GM12864 (cell line): ENCODE measurements around the gene SNX24.
A peak's percentile ranks its signal among the peaks of the same experiment; 100 is the strongest.

Experiments
- DNase-seq: peaks from one replicate; pipeline ENCODE4 v3.0.0-alpha.2; 2011; ENCODE audit warnings: low read depth
- H3K4me3 ChIP-seq: 2 replicates; pipeline ENCODE4 v1.5.1; 2011; ENCODE audit warnings: mild to moderate bottlenecking, low read depth, low read length, control low read depth
- TF ChIP-seq, protein P1 (sequence below): IDR thresholded peaks from 2 replicates; pipeline ENCODE4 v1.5.1; 2011; ENCODE audit warnings: low read depth, mild to moderate bottlenecking, moderate library complexity, low read length, control low read depth, inconsistent platforms; ENCODE audit errors: missing control alignments

The SNX24 gene

DNA sequence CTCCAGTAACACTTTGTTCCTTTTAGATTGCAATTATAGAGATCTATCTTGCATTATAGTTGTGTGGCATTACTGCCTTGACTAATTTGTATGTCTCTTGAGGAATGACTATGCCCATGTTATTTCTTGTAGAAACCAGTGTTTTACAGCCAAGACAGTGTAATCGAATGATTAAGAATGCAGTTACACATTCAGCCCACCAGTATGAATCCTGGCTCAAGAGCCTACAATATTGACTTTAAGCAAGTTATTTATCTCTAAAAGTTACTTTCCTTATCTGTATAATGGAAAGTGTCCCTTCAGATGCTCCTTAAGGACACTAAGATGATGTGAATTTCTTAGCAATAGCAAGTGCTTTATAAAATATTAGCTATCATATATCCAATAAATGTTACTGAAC lies 9.7 kb upstream of the SNX24 start:
- DNase-seq, result no peak
- no peak overlapping the region for H3K4me3 ChIP-seq
- TF ChIP-seq, protein P1, sequence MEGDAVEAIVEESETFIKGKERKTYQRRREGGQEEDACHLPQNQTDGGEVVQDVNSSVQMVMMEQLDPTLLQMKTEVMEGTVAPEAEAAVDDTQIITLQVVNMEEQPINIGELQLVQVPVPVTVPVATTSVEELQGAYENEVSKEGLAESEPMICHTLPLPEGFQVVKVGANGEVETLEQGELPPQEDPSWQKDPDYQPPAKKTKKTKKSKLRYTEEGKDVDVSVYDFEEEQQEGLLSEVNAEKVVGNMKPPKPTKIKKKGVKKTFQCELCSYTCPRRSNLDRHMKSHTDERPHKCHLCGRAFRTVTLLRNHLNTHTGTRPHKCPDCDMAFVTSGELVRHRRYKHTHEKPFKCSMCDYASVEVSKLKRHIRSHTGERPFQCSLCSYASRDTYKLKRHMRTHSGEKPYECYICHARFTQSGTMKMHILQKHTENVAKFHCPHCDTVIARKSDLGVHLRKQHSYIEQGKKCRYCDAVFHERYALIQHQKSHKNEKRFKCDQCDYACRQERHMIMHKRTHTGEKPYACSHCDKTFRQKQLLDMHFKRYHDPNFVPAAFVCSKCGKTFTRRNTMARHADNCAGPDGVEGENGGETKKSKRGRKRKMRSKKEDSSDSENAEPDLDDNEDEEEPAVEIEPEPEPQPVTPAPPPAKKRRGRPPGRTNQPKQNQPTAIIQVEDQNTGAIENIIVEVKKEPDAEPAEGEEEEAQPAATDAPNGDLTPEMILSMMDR, result no peak

DNA sequence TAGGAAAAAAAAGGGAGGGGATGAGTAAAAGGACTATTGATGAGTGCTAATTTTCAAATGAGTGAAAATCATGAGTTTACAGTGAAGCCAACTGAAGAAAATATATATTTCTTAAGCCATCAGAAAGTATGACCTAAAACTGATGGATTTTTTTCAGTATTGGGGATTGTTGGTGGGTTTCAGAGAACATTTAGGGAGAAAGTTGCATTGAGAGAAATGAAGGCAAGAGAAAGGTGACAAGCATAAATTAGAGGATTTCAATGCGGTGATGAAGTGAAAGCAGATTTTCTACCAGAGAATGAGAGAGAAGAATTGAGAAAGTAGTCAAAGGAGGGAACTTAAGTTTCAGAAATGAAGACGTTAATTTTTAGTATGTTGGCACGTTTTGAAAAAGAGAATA lies 8.5 kb upstream of the SNX24 start:
- no peak for DNase-seq
- TF ChIP-seq, protein P1, result no peak
- no peak overlapping the region for H3K4me3 ChIP-seq

DNA sequence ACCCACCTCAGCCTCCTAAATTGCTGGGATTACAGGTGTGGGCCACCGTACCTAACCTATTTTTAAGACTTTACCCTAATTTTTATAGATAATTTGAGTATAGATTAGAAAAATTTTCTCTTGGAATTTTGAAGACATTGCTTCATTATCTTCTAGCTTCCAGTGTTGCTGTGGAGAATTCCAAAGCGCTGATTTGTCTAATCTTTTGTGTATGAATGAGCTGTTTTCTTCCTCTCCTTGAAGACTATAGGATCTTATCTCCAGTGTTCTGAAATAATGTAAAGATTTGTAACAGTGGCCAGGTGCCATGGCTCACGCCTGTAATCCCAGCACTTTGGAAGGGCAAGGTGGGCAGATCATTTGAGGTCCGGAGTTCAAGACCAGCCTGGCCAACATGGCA lies 5.7 kb upstream of the SNX24 start:
- DNase-seq, result no peak
- TF ChIP-seq, protein P1, result no peak
- H3K4me3 ChIP-seq, result no peak overlapping the region

DNA sequence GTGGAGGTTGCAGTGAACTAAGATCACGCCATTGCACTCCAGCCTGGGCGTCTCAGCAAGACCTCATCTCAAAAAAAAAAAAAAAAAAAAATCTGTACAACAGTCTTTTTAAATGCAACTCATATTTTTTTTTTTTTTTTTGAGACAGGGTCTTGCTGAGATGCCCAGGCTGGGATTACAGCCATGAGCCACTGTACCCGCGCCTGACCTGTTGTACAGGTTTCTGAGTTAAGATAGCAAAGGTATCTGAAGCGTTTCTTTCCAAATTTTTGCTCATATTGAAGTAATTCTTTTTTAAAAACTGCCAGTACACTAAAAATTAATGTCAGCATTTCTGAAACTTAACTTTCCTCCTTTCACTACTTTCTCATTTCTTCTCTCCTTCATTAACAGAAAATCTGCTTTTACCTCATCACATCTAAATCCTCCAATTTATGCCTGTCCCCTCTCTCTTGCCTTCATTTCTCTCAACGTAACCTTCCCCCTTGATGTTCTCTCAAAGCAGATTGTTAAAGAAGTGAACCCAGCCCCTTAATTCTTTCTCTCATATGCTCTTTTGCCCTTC lies 3.3 kb upstream of the SNX24 start:
- DNase-seq, result no peak
- H3K4me3 ChIP-seq, result no peak overlapping the region
- TF ChIP-seq, protein P1, result no peak

DNA sequence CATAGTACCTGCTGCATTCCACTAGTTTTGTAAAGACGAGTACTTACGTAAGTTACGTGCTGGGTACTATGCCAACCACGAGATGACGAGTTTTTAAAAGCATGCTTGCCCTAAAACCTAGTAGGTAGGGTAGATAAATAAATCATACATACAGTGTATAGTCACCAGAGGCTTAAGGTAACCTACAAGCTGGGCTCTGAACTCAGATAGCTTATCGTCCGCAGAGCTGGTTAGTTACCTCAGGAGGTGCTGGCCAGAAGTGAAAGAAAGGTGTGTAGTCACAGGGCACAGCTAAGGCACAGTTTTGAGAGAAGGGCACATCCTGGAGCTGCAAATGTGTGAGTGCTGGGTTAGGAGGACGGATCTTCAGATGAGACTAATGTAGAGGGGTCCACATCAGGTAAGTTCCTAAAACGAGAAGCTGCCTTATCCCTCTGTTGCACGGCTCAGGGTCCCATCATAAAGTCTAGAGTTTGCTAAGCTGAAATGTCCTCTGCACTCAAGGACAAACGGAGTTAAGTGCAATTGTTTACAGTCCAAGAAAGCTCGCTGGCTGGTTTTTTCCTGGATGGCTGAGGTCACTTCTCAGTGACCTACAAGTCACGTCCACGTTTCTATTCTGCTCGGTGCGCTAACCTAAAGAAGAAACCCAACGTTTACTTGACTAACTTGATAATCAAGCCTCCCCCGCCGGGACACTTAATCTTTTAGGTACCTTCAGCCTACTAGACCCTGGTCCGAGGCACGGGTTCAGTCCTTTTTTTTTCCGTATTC lies 1.1 kb upstream of the SNX24 start:
- DNase-seq, result no peak
- TF ChIP-seq, protein P1, result no peak
- peak overlapping the region; percentile 72 for H3K4me3 ChIP-seq

DNA sequence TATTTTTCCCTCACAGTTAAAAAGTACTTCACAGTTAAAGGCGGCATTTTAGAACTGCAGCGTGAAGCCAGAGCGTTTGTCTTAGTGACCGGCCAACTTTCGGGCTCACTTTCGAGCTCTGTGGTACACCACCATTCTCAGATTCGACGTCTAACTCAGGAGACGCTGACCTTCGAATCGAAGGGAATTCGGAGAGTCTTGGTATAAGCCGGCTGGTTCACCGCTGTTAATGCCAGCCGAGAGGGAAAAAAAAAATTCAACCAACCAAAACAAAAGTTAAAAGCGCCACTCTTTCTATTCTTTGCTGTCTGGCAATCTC lies 544 bp upstream of the SNX24 start:
- DNase-seq, result peak; percentile 15
- H3K4me3 ChIP-seq, result peak overlapping the region; percentile 72
- TF ChIP-seq, protein P1, result no peak

DNA sequence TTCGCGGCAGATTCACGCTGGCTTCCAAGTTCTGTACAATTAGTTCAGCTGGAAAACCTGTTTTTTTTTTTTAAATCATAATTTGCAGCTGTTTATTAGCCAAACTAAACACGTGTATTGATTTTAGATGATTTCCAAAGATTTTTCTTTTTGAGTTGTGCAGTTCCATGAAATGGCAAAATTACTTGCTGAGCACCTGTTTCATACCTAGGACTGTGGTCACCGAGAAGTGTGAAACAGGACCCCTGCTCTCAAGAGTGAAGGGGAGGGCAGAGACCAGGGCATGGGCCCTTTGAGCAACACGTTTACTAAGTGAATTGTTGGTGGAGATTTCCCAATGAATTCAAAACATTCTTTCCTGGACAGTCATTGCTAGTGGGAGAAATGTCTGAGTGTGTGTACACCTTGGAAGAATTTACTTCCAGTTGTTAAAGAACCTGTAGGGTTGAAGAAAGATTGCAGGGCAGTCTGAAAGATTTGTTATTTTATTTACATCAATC lies 688 bp downstream of the SNX24 start:
- no peak for DNase-seq
- TF ChIP-seq, protein P1, result no peak
- peak overlapping the region; percentile 72; the same call in 1 of the 2 replicates for H3K4me3 ChIP-seq
